MM.1S (cell line): ENCODE results near the gene GYS2.

Experiments used
- DNase-seq: peaks from one replicate; pipeline ENCODE4 v3.0.0-alpha.2; 2015
- H2AFZ ChIP-seq: fragments of 300-600 bp; sonication (generic); 2 replicates; pipeline ENCODE4 v1.6.0; 2016; ENCODE audit warnings: antibody characterized with exemption, low read length
- H3F3A ChIP-seq: fragments of 300-600 bp; sonication (generic); 2 replicates; pipeline ENCODE4 v1.6.1; 2016; ENCODE audit warnings: mild to moderate bottlenecking, antibody characterized with exemption, low read length, moderate library complexity, mixed read lengths; ENCODE audit not compliant: insufficient read depth
- H3K27ac ChIP-seq: fragments of 300-600 bp; sonication (generic); 2 replicates; pipeline ENCODE4 v1.5.1; 2016; ENCODE audit warnings: mild to moderate bottlenecking, low read length
- H3K27me3 ChIP-seq: fragments of 300-600 bp; sonication (generic); replicated peaks from 2 replicates; pipeline ENCODE4 v1.6.0; 2016; ENCODE audit warnings: low read length; ENCODE audit not compliant: insufficient read depth
- H3K36me3 ChIP-seq: fragments of 300-600 bp; sonication (generic); replicated peaks from 2 replicates; pipeline ENCODE4 v1.6.1; 2016; ENCODE audit warnings: mild to moderate bottlenecking, low read length, mixed read lengths; ENCODE audit not compliant: insufficient read depth
- H3K4me1 ChIP-seq: fragments of 300-600 bp; sonication (generic); 2 replicates; pipeline ENCODE4 v1.6.1; 2016; ENCODE audit warnings: low read length, mixed read lengths
- H3K4me2 ChIP-seq: fragments of 300-600 bp; sonication (generic); 2 replicates; pipeline ENCODE4 v1.6.0; 2016; ENCODE audit warnings: low read depth, low read length
- H3K4me3 ChIP-seq: fragments of 300-600 bp; sonication (generic); 2 replicates; pipeline ENCODE4 v1.5.1; 2016; ENCODE audit warnings: low read length, mixed read lengths
- H3K79me2 ChIP-seq: fragments of 300-600 bp; sonication (generic); 2 replicates; pipeline ENCODE4 v1.6.1; 2016; ENCODE audit warnings: mixed run types, low read length, mixed read lengths
- H3K9ac ChIP-seq: fragments of 300-600 bp; sonication (generic); 2 replicates; pipeline ENCODE4 v1.6.1; 2016; ENCODE audit warnings: low read length, mixed read lengths
- H3K9me2 ChIP-seq: fragments of 300-600 bp; sonication (generic); replicated peaks from 2 replicates; pipeline ENCODE4 v1.6.1; 2016; ENCODE audit warnings: mild to moderate bottlenecking, low read length, mixed read lengths; ENCODE audit not compliant: insufficient read depth
- H3K9me3 ChIP-seq: fragments of 300-600 bp; sonication (generic); replicated peaks from 2 replicates; pipeline ENCODE4 v1.6.1; 2016; ENCODE audit warnings: mild to moderate bottlenecking, low read length, mixed read lengths; ENCODE audit not compliant: insufficient read depth
- H4K20me1 ChIP-seq: fragments of 300-600 bp; sonication (generic); 2 replicates; pipeline ENCODE4 v1.6.1; 2016; ENCODE audit warnings: mild to moderate bottlenecking, low read length, moderate library complexity, mixed read lengths; ENCODE audit not compliant: insufficient read depth
- EZH2 ChIP-seq: fragments of 300-600 bp; sonication (generic); optimal IDR thresholded peaks from 2 replicates; pipeline ENCODE3; 2017; ENCODE audit warnings: low read depth, mild to moderate bottlenecking, antibody characterized with exemption, low read length, mixed read lengths
- EZH2phosphoT487 ChIP-seq: fragments of 300-600 bp; sonication (generic); IDR thresholded peaks from 2 replicates; pipeline ENCODE4 v1.6.1; 2018; ENCODE audit warnings: antibody characterized with exemption, low read length
- TF ChIP-seq, protein P1 (sequence below): fragments of 300-600 bp; sonication (generic); IDR thresholded peaks from 2 replicates; pipeline ENCODE4 v1.5.1; 2016; ENCODE audit warnings: antibody characterized with exemption, low read length, mixed read lengths

The GYS2 gene

DNA sequence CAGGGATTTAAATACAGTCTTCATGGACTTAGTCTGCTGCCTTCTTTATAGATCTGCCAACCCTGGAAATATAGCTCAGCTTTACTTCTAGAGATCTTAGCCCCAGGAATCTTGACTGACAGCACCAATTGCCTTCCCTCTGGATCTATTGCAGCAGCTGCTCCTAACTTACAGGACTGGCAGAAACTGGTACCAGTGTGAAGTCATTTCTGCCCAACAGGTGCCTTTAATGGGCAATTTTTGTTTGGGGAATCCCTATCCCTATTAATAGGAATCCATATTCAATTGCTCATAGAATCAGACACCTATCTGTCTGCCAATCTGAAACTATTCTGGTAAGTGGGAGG is 51.3 kb downstream of the GYS2 start:
- Histone ChIP-seq H3K27ac (no peak overlapping the region), H3F3A (no peaks in the 10 kb centered on the region), H3K9me2 (no peaks in the 10 kb centered on the region), H3K36me3 (no peaks in the 10 kb centered on the region), H3K79me2 (no peaks in the 10 kb centered on the region), H4K20me1 (no peaks in the 10 kb centered on the region), H3K27me3 (no peaks in the 10 kb centered on the region), H2AFZ (no peak overlapping the region), H3K4me3 (no peak overlapping the region), H3K9me3 (no peaks in the 10 kb centered on the region), H3K4me1 (peaks cover 12% of the 10 kb centered on the region; the same call in 1 of the 2 replicates), H3K9ac (no peak overlapping the region), H3K4me2 (no peak overlapping the region)
- no peak for TF ChIP-seq EZH2
- TF ChIP-seq EZH2phosphoT487 = no peak
- TF ChIP-seq, protein P1, sequence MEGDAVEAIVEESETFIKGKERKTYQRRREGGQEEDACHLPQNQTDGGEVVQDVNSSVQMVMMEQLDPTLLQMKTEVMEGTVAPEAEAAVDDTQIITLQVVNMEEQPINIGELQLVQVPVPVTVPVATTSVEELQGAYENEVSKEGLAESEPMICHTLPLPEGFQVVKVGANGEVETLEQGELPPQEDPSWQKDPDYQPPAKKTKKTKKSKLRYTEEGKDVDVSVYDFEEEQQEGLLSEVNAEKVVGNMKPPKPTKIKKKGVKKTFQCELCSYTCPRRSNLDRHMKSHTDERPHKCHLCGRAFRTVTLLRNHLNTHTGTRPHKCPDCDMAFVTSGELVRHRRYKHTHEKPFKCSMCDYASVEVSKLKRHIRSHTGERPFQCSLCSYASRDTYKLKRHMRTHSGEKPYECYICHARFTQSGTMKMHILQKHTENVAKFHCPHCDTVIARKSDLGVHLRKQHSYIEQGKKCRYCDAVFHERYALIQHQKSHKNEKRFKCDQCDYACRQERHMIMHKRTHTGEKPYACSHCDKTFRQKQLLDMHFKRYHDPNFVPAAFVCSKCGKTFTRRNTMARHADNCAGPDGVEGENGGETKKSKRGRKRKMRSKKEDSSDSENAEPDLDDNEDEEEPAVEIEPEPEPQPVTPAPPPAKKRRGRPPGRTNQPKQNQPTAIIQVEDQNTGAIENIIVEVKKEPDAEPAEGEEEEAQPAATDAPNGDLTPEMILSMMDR = no peak
- DNase-seq = no peak

DNA sequence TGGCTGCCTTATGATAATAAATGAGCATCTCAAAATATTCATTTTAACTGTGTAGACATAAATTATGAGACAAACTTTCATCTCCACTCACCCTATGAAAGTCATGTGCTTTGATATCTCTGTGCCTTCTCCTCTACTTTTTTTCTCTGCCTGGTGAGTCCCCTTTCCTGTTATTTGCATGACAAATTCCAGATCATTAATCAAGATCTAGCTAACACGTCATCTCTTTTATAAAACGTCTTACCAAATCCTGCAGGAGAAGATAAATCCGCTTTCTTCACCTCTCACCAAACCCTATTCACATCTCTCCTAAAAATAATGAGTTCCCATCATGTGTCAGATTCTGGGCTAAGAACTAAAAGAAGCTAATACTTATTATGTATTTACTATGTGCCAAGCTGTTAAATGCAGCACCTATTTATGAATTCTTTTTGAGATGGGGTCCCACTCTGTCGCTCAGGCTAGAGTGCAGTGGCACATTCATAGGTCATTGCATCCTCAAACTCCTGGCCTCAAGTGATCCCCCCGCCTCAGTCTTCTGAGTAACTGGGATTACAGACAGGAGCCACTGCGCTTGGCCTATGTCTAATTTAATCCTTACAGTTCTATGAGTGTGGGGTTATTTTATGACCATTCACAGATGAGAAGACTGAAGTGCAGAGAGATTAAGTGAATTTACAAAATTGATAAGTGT is 51.9 kb downstream of the GYS2 start:
- DNase-seq = no peak
- TF ChIP-seq EZH2phosphoT487 (no peak), EZH2 (no peak)
- TF ChIP-seq, protein P1 = no peak
- no peaks in the 10 kb centered on the region for H3K27me3 ChIP-seq
- no peaks in the 10 kb centered on the region for H3F3A ChIP-seq
- no peak overlapping the region for H3K27ac ChIP-seq
- H3K4me2 ChIP-seq = no peak overlapping the region
- H3K9ac ChIP-seq = no peak overlapping the region
- H3K36me3 ChIP-seq = no peaks in the 10 kb centered on the region
- no peaks in the 10 kb centered on the region for H4K20me1 ChIP-seq
- no peak overlapping the region for H2AFZ ChIP-seq
- H3K4me1 ChIP-seq = peaks cover 12% of the 10 kb centered on the region; the same call in 1 of the 2 replicates
- H3K9me2 ChIP-seq = no peaks in the 10 kb centered on the region
- H3K4me3 ChIP-seq = no peak overlapping the region
- H3K79me2 ChIP-seq = no peaks in the 10 kb centered on the region
- no peaks in the 10 kb centered on the region for H3K9me3 ChIP-seq

DNA sequence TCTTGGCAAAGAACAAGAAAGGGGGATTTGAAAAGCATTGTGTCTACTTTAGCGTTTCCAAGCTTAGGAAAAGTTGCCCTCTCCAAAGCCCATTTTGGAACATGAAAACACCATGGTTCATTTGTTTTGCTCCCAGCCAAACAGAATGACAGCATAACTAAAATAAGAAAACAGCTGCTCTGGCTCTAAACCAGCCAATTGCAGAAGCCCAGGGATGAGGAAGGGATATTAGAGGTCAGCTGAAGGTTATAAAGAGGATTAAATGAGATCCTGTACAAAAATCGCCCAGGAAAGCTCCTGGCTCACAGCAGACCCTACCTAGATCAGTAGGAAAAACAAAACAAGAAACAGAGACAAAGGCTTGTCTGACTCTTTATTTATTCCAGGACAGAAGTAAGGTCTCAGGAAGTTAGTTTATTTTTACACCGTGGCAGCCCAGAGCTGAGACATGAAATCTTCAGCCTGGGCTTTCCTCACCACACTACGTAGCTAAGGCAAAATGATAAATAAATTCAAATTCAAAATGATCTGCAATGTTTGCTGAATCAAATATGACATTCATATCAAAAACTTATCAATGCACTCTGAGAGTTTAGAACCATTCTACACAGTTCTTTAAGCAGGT is 52.7 kb downstream of the GYS2 start:
- Histone ChIP-seq H3F3A (no peaks in the 10 kb centered on the region), H3K9ac (no peak overlapping the region), H3K27me3 (no peaks in the 10 kb centered on the region), H3K79me2 (no peaks in the 10 kb centered on the region), H3K9me3 (no peaks in the 10 kb centered on the region), H4K20me1 (no peaks in the 10 kb centered on the region), H3K4me3 (no peak overlapping the region), H3K4me2 (0 out of 2 replicates have a peak overlapping the region, but pooled peaks have one; percentile 4), H3K27ac (no peak overlapping the region), H2AFZ (0 out of 2 replicates have a peak overlapping the region, but pooled peaks have one; percentile 39), H3K36me3 (no peaks in the 10 kb centered on the region), H3K4me1 (peaks cover 12% of the 10 kb centered on the region; the same call in 1 of the 2 replicates), H3K9me2 (no peaks in the 10 kb centered on the region)
- TF ChIP-seq EZH2 (no peak), EZH2phosphoT487 (no peak)
- TF ChIP-seq, protein P1 = no peak
- DNase-seq = no peak
